GM23248 (cell line): Measurements from ENCODE around the gene URB2.

Experiments
- EZH2 ChIP-seq: fragments of 200-600 bp; sonication (generic); IDR thresholded peaks from 2 replicates; pipeline ENCODE4 v1.6.1; 2018; ENCODE audit warnings: antibody characterized with exemption, mild to moderate bottlenecking; ENCODE audit not compliant: insufficient read depth, poor library complexity, severe bottlenecking
- EZH2phosphoT487 ChIP-seq: fragments of 200-600 bp; sonication (generic); IDR thresholded peaks from 2 replicates; pipeline ENCODE4 v1.6.1; 2018; ENCODE audit warnings: antibody characterized with exemption, moderate library complexity, mild to moderate bottlenecking, low read depth; ENCODE audit not compliant: insufficient read depth

- no peak for TF ChIP-seq EZH2phosphoT487
- TF ChIP-seq EZH2, result no peak
These were observed 24.0 kb downstream of the URB2 start for GRCh38 chr1:229650045-229650444.
